Kidney (tissue), 14 donors: ENCODE measurements around the gene QDPR. TPM values are rescaled to one million over a fixed set of nuclear protein-coding genes. Genes with fewer than 3 reads are reported as not detected.

Experiments
- DNase-seq, 5 donors: peaks; one replicate each; pipeline ENCODE4 v3.0.0-alpha.2; 2013 to 2020
- FAIRE-seq: peaks from 2 replicates; lab custom pipeline; 2012; peaks lifted over from hg19 to GRCh38; lab: Jason Lieb, UNC
- H3K27ac ChIP-seq, 2 donors: one replicate each; pipeline ENCODE4 v1.7.0; 2013; ENCODE audit warnings: low read depth in 2 of 2, low read length in 2 of 2, inconsistent platforms in 1 of 2
- H3K27me3 ChIP-seq: one replicate; pipeline ENCODE4 v1.7.1; 2013; ENCODE audit warnings: low read length, inconsistent platforms; ENCODE audit not compliant: control insufficient read depth, insufficient read depth
- H3K36me3 ChIP-seq, 3 donors: one replicate each; pipeline versions ENCODE4 v1.7.0 to v1.7.1; 2013; ENCODE audit warnings: low read length in 3 of 3, control low read depth in 1 of 3, inconsistent platforms in 1 of 3; ENCODE audit not compliant: insufficient read depth in 3 of 3, control insufficient read depth in 2 of 3
- H3K4me1 ChIP-seq, 3 donors: one replicate each; pipeline versions ENCODE4 v1.7.0 to v1.7.1; 2013; ENCODE audit warnings: low read length in 3 of 3, inconsistent platforms in 1 of 3, low read depth in 1 of 3; ENCODE audit not compliant: control insufficient read depth in 2 of 3, insufficient read depth in 2 of 3
- H3K4me3 ChIP-seq, 3 donors: one replicate each; pipeline versions ENCODE4 v1.7.0 to v1.8.1; 2013; ENCODE audit warnings: low read length in 3 of 3, control low read depth in 1 of 3, inconsistent platforms in 1 of 3
- H3K9ac ChIP-seq, 3 donors: one replicate each; pipeline versions ENCODE4 v1.7.0 to v1.7.1; 2013; ENCODE audit warnings: low read length in 3 of 3, control low read depth in 1 of 3, inconsistent platforms in 1 of 3
- H3K9me3 ChIP-seq, 3 donors: one replicate each; pipeline versions ENCODE4 v1.7.0 to v1.7.1; 2013; ENCODE audit warnings: low read length in 3 of 3, control low read depth in 1 of 3, inconsistent platforms in 1 of 3; ENCODE audit not compliant: control insufficient read depth in 2 of 3, insufficient read depth in 1 of 3
- intact Hi-C: fragments of 100-400 bp; cut with DNase I; formaldehyde crosslinking; loops from one replicate; pipeline ENCODE4 v1.11.1; 2022
- polyA plus RNA-seq: library from polyadenylated mRNA; stranded (reverse); fragments of 350-450 nt; fragmentation: Illumina TruSeq; extraction: RNeasy Lipid Tissue Mini Kit (QIAGEN cat#74804); gene quantifications from one replicate; pipeline ENCODE4 v1.2.3, GENCODE V29; 2014; ENCODE audit warnings: low read depth, low replicate concordance; ENCODE audit not compliant: insufficient read depth
- total RNA-seq: library from RNA; stranded (reverse); fragmentation: NEBNext Ultra II Directional; extraction: Animal tissue kit (Norgen Biotek cat#: 25700); gene quantifications from one replicate; pipeline ENCODE4 v1.2.1, GENCODE V29; 2021
- TF ChIP-seq, protein P1 (sequence below): IDR thresholded peaks from 3 replicates; pipeline ENCODE4 v1.5.1; 2012; ENCODE audit warnings: mild to moderate bottlenecking, moderate library complexity, borderline replicate concordance; ENCODE audit not compliant: insufficient read depth; ENCODE audit errors: extremely low read depth
- donor health status: control.
- donor health status: control.
- donor health status: control.
- donor health status: control.
- donor health status: control.
- donor health status: DM: yes; HTN: yes; CAD: no.
- donor health status: Normal renal cell carcinoma (clear cell type).

QDPR gene
- total and polyA plus RNA-seq, 2 donors from 2014 or later, result 33.5 to 208 TPM

DNA sequence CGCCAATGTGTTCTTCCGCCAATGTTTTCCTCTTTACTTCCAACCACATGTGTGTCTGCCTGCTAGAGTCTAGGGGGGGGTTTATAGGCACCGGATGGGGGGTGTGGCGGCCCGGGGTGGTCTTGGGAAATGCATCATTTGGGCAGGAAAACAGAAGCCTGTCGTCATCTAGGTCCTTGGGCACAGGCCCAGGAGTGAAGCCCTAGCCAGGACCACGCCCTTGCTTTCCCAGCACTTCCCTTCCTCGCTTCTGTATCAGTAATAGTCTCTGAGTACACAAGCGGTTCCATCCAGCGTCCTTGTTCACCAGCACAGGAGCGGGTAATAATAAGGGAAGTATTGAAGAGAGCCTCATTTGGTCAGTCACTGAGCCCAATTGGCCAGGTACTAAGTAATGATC is 74.5 kb downstream of the QDPR start:
- no peaks in the 10 kb centered on the region for H3K4me1 ChIP-seq
- FAIRE-seq, result no peak
- no peak for DNase-seq

DNA sequence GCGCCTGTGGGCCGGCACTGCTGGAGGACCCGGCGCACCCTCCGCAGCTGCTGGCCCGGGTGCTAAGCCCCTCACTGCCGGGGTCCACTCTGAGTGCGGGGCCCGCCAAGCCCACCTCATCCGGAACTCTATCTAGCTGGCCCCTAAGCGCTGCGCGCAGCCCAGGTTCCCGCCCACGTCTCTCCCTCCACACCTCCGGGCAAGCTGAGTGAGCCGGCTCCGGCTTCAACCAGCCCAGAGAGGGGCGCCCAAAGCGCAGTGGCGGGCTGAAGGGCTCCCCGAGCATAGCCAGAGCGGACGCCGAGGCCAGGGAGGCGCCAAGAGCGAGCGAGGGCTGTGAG is 75.2 kb downstream of the QDPR start:
- intact Hi-C loops, result no loop called here
- Histone ChIP-seq H3K27ac (no peak overlapping the region), H3K9me3 (no peaks in the 10 kb centered on the region), H3K9ac (no peak overlapping the region), H3K4me1 (no peaks in the 10 kb centered on the region), H3K36me3 (no peaks in the 10 kb centered on the region), H3K4me3 (no peak overlapping the region), H3K27me3 (no peaks in the 10 kb centered on the region)
- FAIRE-seq (no peak), DNase-seq (no peak)
- TF ChIP-seq, protein P1, sequence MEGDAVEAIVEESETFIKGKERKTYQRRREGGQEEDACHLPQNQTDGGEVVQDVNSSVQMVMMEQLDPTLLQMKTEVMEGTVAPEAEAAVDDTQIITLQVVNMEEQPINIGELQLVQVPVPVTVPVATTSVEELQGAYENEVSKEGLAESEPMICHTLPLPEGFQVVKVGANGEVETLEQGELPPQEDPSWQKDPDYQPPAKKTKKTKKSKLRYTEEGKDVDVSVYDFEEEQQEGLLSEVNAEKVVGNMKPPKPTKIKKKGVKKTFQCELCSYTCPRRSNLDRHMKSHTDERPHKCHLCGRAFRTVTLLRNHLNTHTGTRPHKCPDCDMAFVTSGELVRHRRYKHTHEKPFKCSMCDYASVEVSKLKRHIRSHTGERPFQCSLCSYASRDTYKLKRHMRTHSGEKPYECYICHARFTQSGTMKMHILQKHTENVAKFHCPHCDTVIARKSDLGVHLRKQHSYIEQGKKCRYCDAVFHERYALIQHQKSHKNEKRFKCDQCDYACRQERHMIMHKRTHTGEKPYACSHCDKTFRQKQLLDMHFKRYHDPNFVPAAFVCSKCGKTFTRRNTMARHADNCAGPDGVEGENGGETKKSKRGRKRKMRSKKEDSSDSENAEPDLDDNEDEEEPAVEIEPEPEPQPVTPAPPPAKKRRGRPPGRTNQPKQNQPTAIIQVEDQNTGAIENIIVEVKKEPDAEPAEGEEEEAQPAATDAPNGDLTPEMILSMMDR, result no peak

More for the DNA sequence above, 74.5 kb downstream of the QDPR start:
- Histone ChIP-seq H3K27ac (no peak overlapping the region), H3K9me3 (no peaks in the 10 kb centered on the region), H3K4me3 (no peak overlapping the region), H3K9ac (no peak overlapping the region), H3K36me3 (no peaks in the 10 kb centered on the region), H3K27me3 (no peaks in the 10 kb centered on the region)
- TF ChIP-seq, protein P1, result no peak
- intact Hi-C loops, result no loop called here

Other genes starting within 250 kb of the QDPR start
- gene CLRN2, start 3.1 kb upstream of the QDPR start, total RNA-seq, result not detected
- gene CLRN2, start 3.1 kb upstream of the QDPR start, polyA plus RNA-seq, result not detected
- gene LAP3, start 65.1 kb upstream of the QDPR start, total RNA-seq, result 108 TPM
- gene LAP3, start 65.1 kb upstream of the QDPR start, polyA plus RNA-seq, result 123 TPM
- gene MED28, start 102.6 kb upstream of the QDPR start, total RNA-seq, result 45.2 TPM
- gene MED28, start 102.6 kb upstream of the QDPR start, polyA plus RNA-seq, result 26.1 TPM